HUDEP-2 (cell line): ENCODE data around the gene AKNA.

Experiments
- DNase-seq, 76 experiments: peaks; one replicate each; lab custom pipeline; 2025; ENCODE audit not compliant: unreplicated experiment in 76 of 76; lab: John Stamatoyannopoulos, UW

The AKNA gene

DNA sequence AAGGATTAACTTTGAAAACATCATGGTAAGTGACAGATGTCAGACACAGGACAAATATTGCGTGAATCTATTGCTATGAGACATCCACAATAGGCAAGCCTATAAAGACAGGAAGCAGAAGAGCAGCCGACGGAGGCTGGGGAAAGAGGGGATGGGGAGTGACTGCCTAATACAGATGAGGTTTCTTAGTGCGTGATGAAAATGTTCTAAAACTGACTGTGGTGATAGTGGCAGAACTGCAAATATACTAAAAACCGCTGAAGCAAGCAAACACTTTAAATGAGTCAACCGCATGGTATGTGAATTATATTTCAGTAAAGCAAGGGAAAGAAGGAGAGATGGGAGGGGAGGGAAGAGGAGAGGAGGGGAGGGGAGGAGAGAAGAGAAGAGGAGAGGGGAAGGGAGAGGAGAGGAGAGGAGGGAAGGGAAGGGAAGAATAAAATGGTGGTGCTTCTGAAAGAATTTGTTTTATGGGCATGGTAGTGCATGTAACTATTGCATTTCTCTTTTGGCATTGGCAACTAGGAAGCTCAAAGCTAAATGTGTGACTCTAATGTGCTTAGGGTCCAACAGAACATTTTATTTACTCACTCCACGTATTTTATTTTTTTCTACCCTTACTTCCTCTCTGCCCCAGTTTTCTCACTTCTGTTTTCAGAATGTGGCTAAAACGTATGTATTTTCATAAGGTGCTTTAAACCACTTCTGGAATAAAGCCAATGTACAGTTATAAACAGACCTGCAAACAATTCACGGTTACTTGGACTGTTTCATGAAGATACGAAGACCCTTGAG lies 21.3 kb downstream of the AKNA start:
- no peak for DNase-seq

DNA sequence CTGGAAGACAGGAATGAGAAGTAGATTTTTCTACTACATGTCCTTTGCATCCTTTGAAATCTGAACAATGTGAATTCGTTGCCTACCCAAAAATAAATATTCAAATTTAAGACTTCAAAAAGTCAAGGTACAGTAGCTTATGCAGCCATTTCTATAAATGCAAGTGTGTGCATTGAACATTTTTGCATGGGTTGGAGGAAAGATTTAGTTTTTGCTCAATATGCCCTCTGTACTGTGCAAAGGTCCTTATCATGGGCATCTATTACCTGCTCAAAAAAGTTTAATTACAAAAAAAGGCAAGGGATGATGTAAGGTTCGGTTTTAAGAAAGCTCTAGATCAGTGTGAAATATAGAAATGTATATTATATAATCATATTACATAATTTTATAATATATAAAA lies 22.6 kb downstream of the AKNA start:
- no peak for DNase-seq

DNA sequence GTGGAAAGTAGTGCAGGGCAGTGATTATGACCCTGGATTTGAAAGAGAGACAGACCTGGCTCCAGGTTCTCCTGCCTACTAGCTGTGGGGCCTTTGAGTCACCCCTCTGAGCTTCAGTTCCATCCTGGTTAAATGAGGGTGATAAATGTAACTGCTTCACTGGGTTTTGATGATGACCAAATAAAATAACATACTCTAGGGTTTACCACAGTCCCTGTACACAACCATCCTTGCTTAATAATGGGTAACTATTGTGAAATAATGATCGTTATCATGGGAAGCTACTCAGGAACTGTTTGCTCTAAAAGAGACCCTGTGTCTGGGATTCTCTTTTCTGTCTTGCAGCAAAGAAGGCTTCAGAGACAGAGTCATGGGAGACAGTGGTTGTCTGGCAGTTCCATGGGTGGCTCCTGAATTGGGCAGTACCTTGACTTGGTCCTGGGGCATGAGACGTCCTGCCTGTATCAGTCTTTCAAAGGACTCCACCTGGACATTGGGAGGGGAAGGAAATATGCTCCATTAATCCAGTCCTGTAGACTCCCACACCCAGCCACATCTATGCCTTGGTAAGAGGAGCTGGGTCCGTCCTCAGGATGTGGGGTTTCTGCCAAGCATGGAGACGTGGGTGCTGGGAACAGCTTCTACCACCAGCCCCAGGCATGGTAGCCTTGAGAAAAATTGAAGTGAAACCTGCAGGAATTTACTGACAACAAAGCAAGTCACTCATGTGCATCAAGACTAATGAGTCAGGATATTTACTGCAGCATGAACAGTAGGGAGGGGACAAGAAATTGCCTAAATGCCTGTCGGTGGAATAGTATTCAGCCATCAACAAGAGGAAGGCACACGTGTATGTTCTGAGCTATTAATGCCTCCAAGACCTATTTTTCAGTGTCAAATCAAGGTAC lies 23.4 kb downstream of the AKNA start:
- no peak for DNase-seq

DNA sequence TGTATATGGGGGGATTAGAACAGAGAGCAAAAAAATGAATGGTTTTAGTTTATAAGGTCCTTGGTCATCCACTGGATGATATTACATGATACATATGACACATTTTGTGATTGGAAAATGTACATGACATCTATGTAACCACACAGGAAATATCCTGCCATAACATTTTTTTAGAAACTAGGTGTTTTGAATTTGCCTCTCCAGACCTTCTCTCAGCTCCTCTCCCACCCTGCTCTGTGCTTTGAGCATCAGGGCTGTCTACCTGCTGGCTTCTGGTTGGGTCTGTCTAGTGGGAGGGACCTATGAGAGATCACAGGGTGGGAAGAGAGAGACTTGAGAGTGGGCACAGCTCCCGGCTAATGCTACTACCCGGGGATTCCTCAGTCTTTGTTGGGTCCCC lies 24.4 kb downstream of the AKNA start:
- no peak for DNase-seq

DNA sequence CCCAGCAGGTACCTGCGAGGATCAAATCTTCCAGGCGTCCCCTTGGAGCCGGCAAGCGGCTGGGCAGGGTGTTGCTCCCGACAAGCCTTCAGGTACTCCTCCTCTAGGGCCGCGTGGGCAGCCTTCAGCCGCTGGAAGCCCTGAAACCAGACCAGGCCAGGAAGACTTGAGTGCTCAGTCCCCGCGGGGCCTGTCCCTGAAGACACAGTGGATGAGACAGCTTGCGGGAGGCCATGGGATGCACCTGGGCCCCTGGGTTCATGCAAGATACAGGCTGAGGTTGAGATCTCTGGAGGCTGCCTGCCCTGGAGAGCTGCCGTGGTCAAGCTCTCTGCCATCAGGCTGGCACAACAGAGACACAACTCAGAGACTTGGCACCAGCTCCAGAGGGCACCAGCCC lies 25.4 kb downstream of the AKNA start:
- no peak for DNase-seq

DNA sequence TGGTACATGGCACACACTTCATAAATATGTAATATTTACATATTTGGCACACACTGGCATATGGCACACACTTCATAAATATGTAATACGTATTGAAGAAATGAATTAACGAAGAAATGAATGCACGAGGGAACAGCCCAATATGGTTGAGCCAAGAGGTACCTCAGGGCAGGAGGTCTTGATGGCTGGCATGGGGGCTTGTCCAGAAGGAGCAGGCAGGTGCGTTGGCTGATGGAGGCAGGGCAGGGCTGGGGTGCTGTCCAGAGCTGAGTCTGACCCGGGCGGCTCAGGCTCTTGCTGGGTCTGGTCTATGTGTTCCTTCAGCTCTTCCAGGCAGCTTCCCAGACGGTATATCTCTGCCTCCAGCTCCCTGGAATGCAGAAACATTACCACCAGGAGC lies 26.2 kb downstream of the AKNA start:
- no peak for DNase-seq

DNA sequence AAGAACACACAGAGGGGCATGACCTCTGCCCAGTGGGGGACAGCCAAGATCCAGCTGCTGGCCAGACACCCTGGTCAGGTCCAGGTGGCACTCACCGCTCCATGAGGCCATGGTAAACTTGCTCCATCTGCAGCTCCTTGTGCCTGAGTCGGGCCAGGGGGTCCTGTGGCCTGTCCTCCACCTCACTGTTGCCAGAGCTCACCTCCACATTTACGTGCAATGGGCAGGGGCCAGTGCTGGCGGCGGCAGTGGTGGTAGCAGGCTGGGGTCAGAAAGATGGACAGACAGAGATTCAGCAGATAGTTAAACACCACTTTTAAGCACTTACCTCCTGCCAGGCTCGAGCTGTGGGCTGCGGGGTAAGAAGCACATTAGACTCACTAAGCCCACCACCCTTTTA lies 28.0 kb downstream of the AKNA start:
- no peak for DNase-seq

DNA sequence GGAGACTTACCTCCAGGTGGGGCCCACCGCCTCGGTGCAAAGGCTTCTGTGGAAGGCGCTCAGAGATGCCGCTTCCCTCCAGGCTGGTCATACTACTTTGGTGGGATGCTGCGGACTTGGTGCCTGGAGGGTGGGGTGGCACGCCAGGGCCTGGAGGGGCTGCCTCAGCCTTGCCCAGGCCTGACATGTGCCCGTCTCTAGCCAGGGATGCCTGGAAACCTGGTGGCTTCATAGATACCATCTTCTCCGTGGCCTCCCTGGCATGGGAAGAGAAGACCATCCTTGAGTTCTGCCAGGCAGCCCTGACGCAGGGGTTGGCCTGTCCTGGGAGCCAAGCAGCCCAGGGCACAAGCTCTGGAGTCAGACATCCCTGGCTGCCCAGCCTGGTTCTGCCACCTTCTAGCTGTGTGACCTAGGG lies 29.9 kb downstream of the AKNA start:
- no peak for DNase-seq

DNA sequence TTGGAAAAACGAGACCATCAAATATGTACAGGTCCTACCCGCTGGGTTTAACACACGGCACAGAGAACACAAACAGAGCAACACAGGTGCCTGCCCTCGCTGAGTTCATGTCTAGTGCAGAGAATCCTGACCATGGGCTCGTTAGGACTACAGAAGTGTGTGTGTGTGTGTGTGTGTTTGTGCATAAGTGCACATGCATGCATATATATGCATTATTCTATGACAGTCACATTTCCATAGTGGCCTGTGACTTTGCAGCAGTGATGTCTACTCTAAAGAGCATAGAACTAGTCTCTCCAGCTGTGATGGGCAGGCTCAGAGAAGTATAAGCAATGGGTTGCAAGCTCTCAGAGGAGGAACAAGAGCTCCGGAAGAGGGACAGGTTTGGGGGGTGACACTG lies 30.4 kb downstream of the AKNA start:
- DNase-seq = no peak

DNA sequence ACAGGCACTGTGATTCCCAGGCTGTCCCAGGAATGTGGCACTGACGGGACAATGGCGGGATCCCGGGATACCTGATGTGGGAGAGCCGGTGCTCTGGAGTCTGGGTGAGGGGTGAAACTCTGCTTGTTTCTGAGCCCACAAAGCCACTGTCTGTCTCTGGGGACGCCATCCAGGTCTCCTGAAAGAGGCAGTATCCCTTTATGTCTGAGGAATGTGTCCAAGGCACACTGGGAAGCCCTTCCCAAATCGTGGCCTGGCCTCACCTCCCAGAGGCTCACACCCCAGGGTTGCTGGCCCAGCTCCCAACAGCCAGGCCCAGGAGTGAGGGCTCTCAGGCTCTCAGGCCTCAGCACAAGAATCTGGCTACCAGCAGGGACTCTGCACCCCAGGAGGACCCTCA lies 31.0 kb downstream of the AKNA start:
- DNase-seq = no peak

DNA sequence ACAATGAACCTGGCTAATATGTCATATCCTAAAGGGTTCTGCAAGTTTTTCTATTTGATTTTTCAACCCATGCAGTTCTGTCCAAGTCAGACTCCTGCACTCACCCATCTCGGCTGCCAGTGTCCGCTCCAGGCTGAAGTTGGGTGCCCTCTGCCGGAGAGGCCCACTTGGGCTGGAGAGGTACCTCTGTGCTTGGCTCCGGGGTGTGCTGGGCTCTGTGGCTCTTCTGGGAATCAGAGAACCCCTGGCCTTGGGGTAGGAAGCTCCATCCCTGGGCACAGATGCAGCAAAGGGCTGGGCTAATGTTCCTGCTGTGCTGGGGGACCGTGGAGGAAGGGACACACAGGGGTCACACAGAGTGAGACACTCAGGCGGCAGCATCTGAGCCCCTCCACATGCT lies 32.0 kb downstream of the AKNA start:
- no peak for DNase-seq

DNA sequence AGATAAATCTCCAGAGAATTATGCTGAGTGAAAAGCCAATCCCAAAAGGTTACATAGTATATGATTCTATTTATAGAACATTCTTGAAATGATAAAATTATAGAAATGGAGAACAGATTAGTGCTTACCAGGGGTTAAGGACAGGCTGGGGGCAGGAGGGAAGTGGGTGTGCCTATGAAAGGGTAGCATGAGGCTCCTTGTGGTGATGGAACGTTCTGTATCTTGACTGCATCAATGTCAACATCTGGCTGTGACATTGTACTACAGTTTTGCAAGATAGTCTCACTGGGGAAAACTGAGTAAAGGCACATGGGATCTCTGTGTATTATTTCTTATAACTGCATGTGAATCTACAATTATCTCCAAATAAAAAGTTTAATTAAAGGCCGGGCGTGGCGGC lies 35.9 kb downstream of the AKNA start:
- no peak for DNase-seq

DNA sequence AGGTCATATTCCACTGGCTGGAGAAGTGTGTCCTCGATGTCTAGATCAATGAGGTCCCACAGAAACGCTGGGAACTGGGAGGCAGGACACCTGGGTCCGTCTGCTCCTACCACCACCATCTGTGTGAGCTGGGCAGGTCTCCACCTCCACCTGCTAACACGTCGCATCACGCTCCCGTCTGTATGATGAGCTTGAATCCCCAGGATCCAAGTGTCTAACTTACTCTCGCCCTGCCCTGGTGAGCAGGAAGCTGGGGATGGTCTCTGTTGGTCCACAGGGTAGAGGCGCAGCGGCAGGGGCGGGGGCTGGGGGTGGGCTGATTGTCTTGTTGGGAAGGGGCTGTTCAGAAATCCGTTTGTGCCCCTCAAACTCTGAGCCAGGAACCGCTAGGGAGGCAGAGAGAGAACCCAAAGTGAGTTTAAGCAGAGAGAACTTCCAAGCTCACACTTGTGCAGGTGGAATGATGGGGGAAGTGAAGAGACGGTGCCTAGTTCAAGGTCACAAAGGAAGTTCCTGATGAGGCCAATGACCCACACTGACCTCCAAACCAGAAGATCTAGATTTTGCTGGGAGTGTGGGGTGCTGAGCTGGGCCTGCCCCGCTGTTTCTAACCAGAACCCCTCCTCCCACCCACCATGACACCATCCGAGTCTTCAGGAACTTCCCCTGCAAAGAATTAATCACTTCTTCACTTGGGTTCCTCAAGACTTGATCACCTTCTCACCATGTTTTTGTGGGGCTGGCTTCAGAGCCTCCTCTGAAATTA lies 37.0 kb downstream of the AKNA start:
- no peak for DNase-seq

DNA sequence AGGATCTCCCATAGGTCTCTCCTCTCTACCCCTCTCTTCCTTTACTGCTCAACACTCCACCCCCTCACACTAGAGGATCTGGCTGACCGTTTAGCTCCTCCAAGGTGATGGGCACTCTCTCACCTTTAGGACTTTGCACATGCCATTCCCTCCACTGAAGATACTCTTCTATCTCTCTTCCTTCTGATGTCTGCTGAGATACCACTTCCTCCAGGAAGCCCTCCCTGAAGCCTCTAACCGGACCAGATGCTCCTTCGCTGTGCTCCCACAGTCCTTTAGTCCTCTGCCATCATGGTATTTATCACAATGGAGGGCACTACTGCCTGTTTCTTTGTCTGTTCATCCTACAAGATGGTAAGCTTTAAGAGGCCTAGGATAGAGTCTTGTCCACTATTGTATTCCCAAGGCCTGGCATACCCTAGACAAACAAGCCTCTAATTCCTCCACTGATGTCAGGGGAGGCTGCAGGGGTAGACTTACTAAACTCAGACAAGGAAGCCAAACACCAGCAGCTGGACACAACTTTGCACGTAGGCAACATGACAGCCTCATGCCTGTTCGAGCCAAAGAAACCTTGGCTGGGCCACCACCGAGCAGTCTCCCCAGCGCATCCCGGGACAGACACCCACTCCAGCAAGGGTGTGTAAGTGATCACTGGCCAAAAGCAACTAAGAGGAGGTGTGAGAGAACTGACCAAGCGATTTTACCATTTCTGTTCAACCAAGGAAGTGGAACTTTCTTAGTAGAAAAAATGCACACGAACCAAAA lies 37.9 kb downstream of the AKNA start:
- DNase-seq = no peak

DNA sequence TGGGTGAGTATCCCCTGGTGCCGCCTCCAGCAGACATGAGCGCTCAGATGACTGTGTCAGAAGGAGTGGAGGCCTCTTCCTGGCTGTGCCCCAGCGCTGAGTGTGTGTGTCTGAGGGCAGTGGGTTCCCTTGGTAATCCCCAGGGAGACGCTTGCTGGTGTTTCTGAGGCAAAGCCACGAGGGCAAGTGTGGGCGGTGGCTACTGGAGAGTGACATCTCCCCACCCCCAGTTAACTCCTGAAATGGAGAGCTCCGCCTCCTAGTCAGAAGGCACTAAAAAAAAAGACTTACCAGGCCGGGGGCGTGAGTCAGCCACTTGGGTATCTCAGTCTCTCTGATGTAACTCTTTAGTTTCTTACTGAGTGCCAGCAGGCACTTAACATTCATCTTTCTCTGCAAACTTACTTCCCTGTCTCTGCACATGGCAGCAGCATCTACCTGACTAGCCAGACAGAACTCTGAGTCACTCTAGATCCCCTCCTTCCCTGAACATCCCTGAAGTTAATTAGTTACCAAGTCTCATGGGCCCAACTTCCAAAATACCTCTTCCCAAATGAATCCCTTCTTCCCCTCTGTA lies 38.8 kb downstream of the AKNA start:
- DNase-seq = peak in 23 of 76 experiments; percentile 1 to 38 (median 16)

DNA sequence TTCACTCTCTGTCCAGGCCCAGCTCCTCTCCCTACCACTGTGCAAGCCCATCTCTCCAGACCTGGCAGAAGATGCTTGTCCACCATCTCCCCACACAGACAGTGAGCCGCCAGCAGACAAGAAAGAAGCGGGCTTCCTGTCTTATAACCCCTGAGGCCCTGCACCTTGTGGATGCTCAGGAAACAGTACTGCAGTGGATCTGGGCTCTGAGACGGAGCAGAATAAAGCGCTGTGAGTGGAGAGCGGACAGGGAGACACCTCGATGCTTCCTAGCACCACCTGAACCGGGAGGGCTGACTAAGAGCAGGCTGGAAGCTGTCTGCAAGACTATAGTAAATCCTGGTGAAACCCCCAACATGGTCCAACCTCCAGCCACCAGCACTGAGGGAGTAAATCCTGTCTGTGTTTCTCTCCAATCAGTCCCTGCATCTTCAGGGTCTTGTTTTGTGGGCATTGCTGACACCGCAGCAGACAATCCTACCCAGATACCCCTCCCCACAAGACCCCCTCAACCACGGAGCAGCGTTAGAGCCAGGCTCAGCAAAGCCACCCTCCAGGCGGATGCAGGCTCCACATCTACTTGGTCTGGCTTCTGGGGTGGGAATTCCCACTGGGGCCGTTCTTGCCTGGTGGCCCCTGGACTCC lies 39.4 kb downstream of the AKNA start:
- no peak for DNase-seq

DNA sequence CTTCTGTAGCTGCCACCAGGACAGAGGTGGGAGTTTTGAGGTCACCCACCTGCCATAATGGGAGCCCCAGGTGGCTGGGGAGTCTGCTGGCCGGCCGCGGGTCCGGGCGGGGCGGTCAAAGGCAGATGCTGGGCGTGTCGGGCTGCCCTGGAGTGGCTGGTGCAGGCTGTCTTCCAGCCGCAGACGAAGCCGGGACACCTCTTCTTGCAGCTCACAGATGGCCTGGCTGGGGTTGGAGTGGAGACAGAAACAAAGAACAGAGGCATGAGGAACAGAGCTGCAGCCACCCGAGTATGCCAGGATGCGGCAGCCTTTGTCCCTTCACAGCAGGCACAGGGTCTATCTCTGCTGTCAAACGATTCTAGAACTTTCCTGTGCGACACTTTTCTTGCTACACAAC lies 40.1 kb downstream of the AKNA start:
- no peak for DNase-seq

DNA sequence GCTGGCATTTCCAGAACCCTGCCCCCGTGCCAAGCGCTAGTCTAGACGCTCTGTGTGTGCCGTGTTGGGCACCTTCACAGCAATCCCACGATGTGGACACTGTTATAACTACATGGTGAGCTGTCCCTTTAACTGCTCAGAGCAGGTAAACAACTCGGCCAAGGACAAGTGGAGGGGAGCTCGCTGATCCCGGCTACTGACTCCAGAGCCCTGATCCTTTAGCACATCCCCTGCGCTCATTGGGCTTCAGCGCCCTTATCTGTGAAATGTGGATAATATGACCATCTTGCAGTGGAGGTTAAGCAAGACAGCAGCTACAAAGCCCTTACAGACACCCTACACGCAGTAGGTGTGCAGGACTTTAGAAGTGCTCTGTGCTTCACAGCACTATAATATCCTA lies 41.6 kb downstream of the AKNA start:
- no peak for DNase-seq

DNA sequence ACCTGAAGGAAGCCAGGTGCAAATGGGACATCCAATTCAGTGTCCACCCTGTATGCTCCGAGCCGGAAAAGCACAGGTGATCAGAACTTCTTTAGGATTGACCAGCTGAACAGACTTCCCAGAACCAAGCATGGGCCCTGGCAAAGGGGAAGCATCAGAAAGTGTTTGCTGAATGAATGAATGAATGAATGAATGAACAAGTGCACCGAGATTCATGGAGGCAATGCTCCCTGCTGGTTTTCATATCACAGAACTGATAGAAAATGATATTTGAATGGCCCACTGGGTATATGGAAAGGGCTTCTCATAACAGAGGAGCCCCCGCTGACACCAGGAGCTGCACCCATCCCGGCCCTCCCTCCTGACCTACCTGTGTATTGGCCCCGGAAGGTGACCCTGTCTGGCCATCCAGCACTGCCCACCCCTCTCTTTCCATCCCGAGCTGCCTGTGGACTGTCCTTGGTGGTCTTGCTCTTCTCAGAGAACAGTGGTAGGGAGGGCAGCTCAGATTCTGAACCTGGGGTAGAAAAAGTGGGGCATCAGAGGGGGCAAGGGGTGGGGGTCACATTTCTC lies 42.2 kb downstream of the AKNA start:
- no peak for DNase-seq
